GM21723 (cell line): ENCODE data around the gene NSUN3.
A peak's percentile ranks its signal among the peaks of the same experiment; 100 is the strongest.
"Not testable (repeated sequence)": the region's sequence is repeated elsewhere in the genome, so short reads cannot be mapped to it uniquely, and the experiment has no call there.

Experiments
- ATAC-seq: cut with Tn5 transposase; IDR thresholded peaks from one replicate; pipeline ENCODE4 v1.9.1; 2021; ENCODE audit warnings: mild to moderate bottlenecking, moderate library complexity; ENCODE audit not compliant: unreplicated experiment

The NSUN3 gene

GRCh38 chr3:94066506-94067500 lies 3.9 kb downstream of the NSUN3 start:
- ATAC-seq = no peak

- ATAC-seq = no peak
Observed at GRCh38 chr3:94069194-94069813, 6.4 kb downstream of the NSUN3 start.

GRCh38 chr3:94070341-94070911 lies 7.6 kb downstream of the NSUN3 start:
- peak; percentile 68 for ATAC-seq

GRCh38 chr3:94071713-94072284 lies 8.9 kb downstream of the NSUN3 start:
- ATAC-seq = peak; percentile 79

- ATAC-seq = no peak
Observed at GRCh38 chr3:94076055-94076454, 13.2 kb downstream of the NSUN3 start.

GRCh38 chr3:94080552-94080951 lies 17.7 kb downstream of the NSUN3 start:
- ATAC-seq = not testable (repeated sequence)

GRCh38 chr3:94081884-94082283 lies 19.0 kb downstream of the NSUN3 start:
- ATAC-seq = no peak

- ATAC-seq = no peak
Observed at GRCh38 chr3:94082391-94082937, 19.6 kb downstream of the NSUN3 start.

- ATAC-seq = no peak
Observed at GRCh38 chr3:94083261-94083660, 20.4 kb downstream of the NSUN3 start.

GRCh38 chr3:94089126-94089525 lies 26.3 kb downstream of the NSUN3 start:
- no peak for ATAC-seq

- no peak for ATAC-seq
Observed at GRCh38 chr3:94092086-94092485, 29.2 kb downstream of the NSUN3 start.

- ATAC-seq = no peak
Observed at GRCh38 chr3:94093151-94093550, 30.3 kb downstream of the NSUN3 start.

GRCh38 chr3:94095111-94095510 lies 32.2 kb downstream of the NSUN3 start:
- no peak for ATAC-seq

GRCh38 chr3:94098452-94098851 lies 35.6 kb downstream of the NSUN3 start:
- ATAC-seq = no peak

- ATAC-seq = no peak
Observed at GRCh38 chr3:94099311-94099710, 36.5 kb downstream of the NSUN3 start.

- ATAC-seq = no peak
Observed at GRCh38 chr3:94101860-94102259, 39.0 kb downstream of the NSUN3 start.

GRCh38 chr3:94106268-94106667 lies 43.4 kb downstream of the NSUN3 start:
- ATAC-seq = no peak

- not testable (repeated sequence) for ATAC-seq
Observed at GRCh38 chr3:94110232-94110631, 47.4 kb downstream of the NSUN3 start.

- no peak for ATAC-seq
Observed at GRCh38 chr3:94110854-94111253, 48.0 kb downstream of the NSUN3 start.

- ATAC-seq = no peak
Observed at GRCh38 chr3:94114666-94115065, 51.8 kb downstream of the NSUN3 start.

GRCh38 chr3:94115482-94115881 lies 52.6 kb downstream of the NSUN3 start:
- ATAC-seq = no peak
